A673 (cell line): Measurements from ENCODE around the gene RNGTT.

ENCODE experiments used
- CTCF ChIP-seq: fragments of 300-800, 200-600 bp; sonication (generic); conservative IDR thresholded peaks from 2 replicates; pipeline ENCODE4 v1.5.1; 2017; ENCODE audit warnings: low read depth, mild to moderate bottlenecking, antibody characterized with exemption, low read length, moderate library complexity, mixed read lengths
- EZH2 ChIP-seq: fragments of 200-600 bp; sonication (generic); IDR thresholded peaks from 2 replicates; pipeline ENCODE4 v1.6.1; 2017; ENCODE audit warnings: borderline replicate concordance, low read depth, mild to moderate bottlenecking, mixed read lengths, antibody characterized with exemption, low read length; ENCODE audit not compliant: poor library complexity, severe bottlenecking

GRCh38 chr6:88823998-88824397 is 139.4 kb downstream of the RNGTT start:
- TF ChIP-seq CTCF: no peak
- TF ChIP-seq EZH2: no peak
